Activated CD4-positive, alpha-beta T cell treated with anti-CD3 and anti-CD28 coated beads, Interleukin-10, Interleukin-2, amounts not matched to agents 100 ng/mL and 50 ng/mL, durations not matched to agents 16 hours and 8 hours (primary cell): ENCODE results near the gene FAM114A1.
"Not testable (repeated sequence)": the region's sequence is repeated elsewhere in the genome, so short reads cannot be mapped to it uniquely, and the experiment has no call there.

Experiments used
- DNase-seq: peaks from one replicate; pipeline ENCODE4 v3.0.0-alpha.2; 2020

The FAM114A1 gene

GRCh38 chr4:38941906-38942305, 74.3 kb downstream of the FAM114A1 start:
- DNase-seq, result not testable (repeated sequence)

- no peak for DNase-seq
Observed at GRCh38 chr4:38943343-38943742, 75.7 kb downstream of the FAM114A1 start.

GRCh38 chr4:38944440-38944839, 76.8 kb downstream of the FAM114A1 start:
- DNase-seq, result no peak

GRCh38 chr4:38946919-38947318, 79.3 kb downstream of the FAM114A1 start:
- no peak for DNase-seq

- no peak for DNase-seq
Observed at GRCh38 chr4:38948551-38948950, 80.9 kb downstream of the FAM114A1 start.

- DNase-seq, result peak; percentile 49
Observed at GRCh38 chr4:38949411-38950051, 81.9 kb downstream of the FAM114A1 start.

GRCh38 chr4:38950159-38950558, 82.6 kb downstream of the FAM114A1 start:
- DNase-seq, result no peak

- no peak for DNase-seq
Observed at GRCh38 chr4:38950734-38951133, 83.1 kb downstream of the FAM114A1 start.

- DNase-seq, result no peak
Observed at GRCh38 chr4:38951598-38951997, 84.0 kb downstream of the FAM114A1 start.

GRCh38 chr4:38952017-38952416, 84.4 kb downstream of the FAM114A1 start:
- no peak for DNase-seq

GRCh38 chr4:38954727-38955126, 87.1 kb downstream of the FAM114A1 start:
- DNase-seq, result no peak

GRCh38 chr4:38955957-38956356, 88.4 kb downstream of the FAM114A1 start:
- no peak for DNase-seq

GRCh38 chr4:38957261-38957815, 89.7 kb downstream of the FAM114A1 start:
- peak; percentile 49 for DNase-seq

GRCh38 chr4:38957893-38958292, 90.3 kb downstream of the FAM114A1 start:
- peak; percentile 35 for DNase-seq

- DNase-seq, result peak; percentile 31
Observed at GRCh38 chr4:38958453-38959190, 91.0 kb downstream of the FAM114A1 start.

GRCh38 chr4:38959248-38959647, 91.6 kb downstream of the FAM114A1 start:
- not testable (repeated sequence) for DNase-seq

GRCh38 chr4:38964942-38965775, 97.6 kb downstream of the FAM114A1 start:
- DNase-seq, result no peak

- no peak for DNase-seq
Observed at GRCh38 chr4:38965866-38966265, 98.3 kb downstream of the FAM114A1 start.

- no peak for DNase-seq
Observed at GRCh38 chr4:38967260-38968095, 99.9 kb downstream of the FAM114A1 start.

- DNase-seq, result no peak
Observed at GRCh38 chr4:38968668-38969067, 101.1 kb downstream of the FAM114A1 start.

- DNase-seq, result no peak
Observed at GRCh38 chr4:38976308-38976707, 108.7 kb downstream of the FAM114A1 start.

- no peak for DNase-seq
Observed at GRCh38 chr4:38979081-38979480, 111.5 kb downstream of the FAM114A1 start.
